NCI-H510A (cell line): ENCODE measurements around the gene PRSS57.

ENCODE experiments used
- DNase-seq: peaks from one replicate; lab custom pipeline; 2025; lab: John Stamatoyannopoulos, UW

The PRSS57 gene

DNA sequence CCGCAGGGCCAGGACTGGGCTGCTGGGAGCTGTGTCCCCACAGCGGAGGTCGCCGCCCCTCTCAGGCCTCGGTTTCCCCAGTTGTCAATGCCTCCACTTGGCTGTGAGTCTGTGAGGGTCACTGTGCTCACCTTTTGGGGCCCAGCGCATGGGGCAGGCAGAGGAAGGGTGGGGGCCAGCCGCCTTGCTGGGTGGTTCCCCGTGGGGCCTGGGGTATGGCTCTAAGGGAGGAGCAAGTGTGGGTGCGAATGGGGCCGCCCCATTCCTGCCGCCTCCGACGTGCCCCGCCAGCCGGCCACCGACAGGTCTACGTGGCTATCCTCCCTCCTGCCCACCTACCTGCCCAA is 56.4 kb downstream of the PRSS57 start:
- DNase-seq: no peak
